HG03520 (cell line): ENCODE data around the gene IARS1.

Source experiments
- ATAC-seq: cut with Tn5 transposase; IDR thresholded peaks from one replicate; pipeline ENCODE4 v1.9.1; 2021; ENCODE audit warnings: mild to moderate bottlenecking, moderate library complexity; ENCODE audit not compliant: unreplicated experiment

The IARS1 gene

GRCh38 chr9:92247296-92247695 is 46.2 kb downstream of the IARS1 start:
- no peak for ATAC-seq

- no peak for ATAC-seq
Observed at GRCh38 chr9:92245005-92245797, 48.3 kb downstream of the IARS1 start.
